SH-SY5Y (cell line): ENCODE data around the gene ABCD2.

Experiments
- GATA2 ChIP-seq: IDR thresholded peaks from 2 replicates; pipeline ENCODE4 v1.6.1; 2011; ENCODE audit warnings: mild to moderate bottlenecking, low read depth, low read length
- GATA3 ChIP-seq: IDR thresholded peaks from 2 replicates; pipeline ENCODE4 v1.6.1; 2011; ENCODE audit warnings: low read depth, mild to moderate bottlenecking, low read length, moderate library complexity

GRCh38 chr12:39618701-39619100 is 902 bp downstream of the ABCD2 start:
- TF ChIP-seq GATA3, result no peak
- no peak for TF ChIP-seq GATA2
